ENCODE results near the gene LATS2.
"Not testable (repeated sequence)": the region's sequence is repeated elsewhere in the genome, so short reads cannot be mapped to it uniquely, and the experiment has no call there.

The LATS2 gene

GRCh38 chr13:20953245-20953931 is 108.0 kb downstream of the LATS2 start:
- no peak for ATAC-seq

- no peak for ATAC-seq
Measured at GRCh38 chr13:20952838-20953237, 108.5 kb downstream of the LATS2 start.

- not testable (repeated sequence) for ATAC-seq
Measured at GRCh38 chr13:20948001-20948400, 113.4 kb downstream of the LATS2 start.

- no peak for ATAC-seq
Measured at GRCh38 chr13:20945952-20946383, 115.4 kb downstream of the LATS2 start.

- no peak for ATAC-seq
Measured at GRCh38 chr13:20942938-20943559, 118.3 kb downstream of the LATS2 start.

GRCh38 chr13:20940511-20940910 is 120.9 kb downstream of the LATS2 start:
- not testable (repeated sequence) for ATAC-seq

GRCh38 chr13:20940083-20940482 is 121.3 kb downstream of the LATS2 start:
- no peak for ATAC-seq

GRCh38 chr13:20939662-20940061 is 121.7 kb downstream of the LATS2 start:
- no peak for ATAC-seq

GRCh38 chr13:20938302-20938701 is 123.1 kb downstream of the LATS2 start:
- no peak for ATAC-seq

GRCh38 chr13:20927596-20928257 is 133.7 kb downstream of the LATS2 start:
- ATAC-seq, result no peak

GRCh38 chr13:20925395-20925790 is 136.0 kb downstream of the LATS2 start:
- ATAC-seq, result not testable (repeated sequence)

- ATAC-seq, result no peak
Measured at GRCh38 chr13:20924758-20925394, 136.5 kb downstream of the LATS2 start.

GRCh38 chr13:20923272-20923671 is 138.1 kb downstream of the LATS2 start:
- no peak for ATAC-seq
